Mesenchymal stem cell (in vitro differentiated cells and primary cell): Measurements from ENCODE around the gene YWHAQ.

Experiments used
- DNase-seq: peaks from one replicate; pipeline ENCODE4 v3.0.0-alpha.2; 2013
- H2AFZ ChIP-seq: one replicate; pipeline ENCODE4 v1.6.1; 2013; ENCODE audit warnings: low read depth, mild to moderate bottlenecking, control low read depth, inconsistent platforms, low read length, moderate library complexity
- H2AK5ac ChIP-seq: 2 replicates; pipeline ENCODE4 v1.6.1; 2013; ENCODE audit warnings: low read length, moderate library complexity, mild to moderate bottlenecking, inconsistent platforms; ENCODE audit not compliant: severe bottlenecking
- H2BK120ac ChIP-seq: one replicate; pipeline ENCODE4 v1.6.1; 2013; ENCODE audit warnings: low read depth, mild to moderate bottlenecking, inconsistent platforms, low read length, moderate library complexity
- H2BK12ac ChIP-seq, 2 experiments: one replicate each; pipeline ENCODE4 v1.6.1; 2013; ENCODE audit warnings: inconsistent platforms in 2 of 2, low read length in 2 of 2, mild to moderate bottlenecking in 2 of 2, moderate library complexity in 2 of 2, control low read depth in 1 of 2
- H2BK15ac ChIP-seq: one replicate; pipeline ENCODE4 v1.6.1; 2013; ENCODE audit warnings: mild to moderate bottlenecking, low read depth, inconsistent platforms; ENCODE audit not compliant: poor library complexity, severe bottlenecking
- H2BK5ac ChIP-seq: 2 replicates; pipeline ENCODE4 v1.6.1; 2013; ENCODE audit warnings: low read depth, mild to moderate bottlenecking, low read length, control low read depth, inconsistent platforms; ENCODE audit not compliant: poor library complexity, severe bottlenecking
- H3K14ac ChIP-seq, 2 experiments: one replicate each; pipeline ENCODE4 v1.6.1; 2013; ENCODE audit warnings: inconsistent platforms in 2 of 2, low read length in 2 of 2, control low read depth in 1 of 2, mild to moderate bottlenecking in 1 of 2, moderate library complexity in 1 of 2
- H3K18ac ChIP-seq, 2 experiments: one replicate each; pipeline ENCODE4 v1.6.1; 2013; ENCODE audit warnings: inconsistent platforms in 2 of 2, low read length in 2 of 2, control low read depth in 1 of 2, low read depth in 1 of 2, mild to moderate bottlenecking in 1 of 2
- H3K23ac ChIP-seq, 2 experiments: one replicate each; pipeline ENCODE4 v1.6.1; 2013; ENCODE audit warnings: inconsistent platforms in 2 of 2, low read length in 2 of 2, mild to moderate bottlenecking in 2 of 2, moderate library complexity in 2 of 2, control low read depth in 1 of 2
- H3K27ac ChIP-seq: 2 replicates; pipeline ENCODE4 v1.5.1; 2013; ENCODE audit warnings: mild to moderate bottlenecking, moderate library complexity, low read length, control low read depth, inconsistent platforms; ENCODE audit not compliant: poor library complexity, severe bottlenecking
- H3K27me3 ChIP-seq, 2 experiments: 2 replicates each; pipeline versions ENCODE4 v1.6.1 to v1.7.0; 2013; ENCODE audit warnings: low read length in 2 of 2, mild to moderate bottlenecking in 2 of 2, moderate library complexity in 2 of 2, control low read depth in 1 of 2, inconsistent platforms in 1 of 2; ENCODE audit not compliant: control insufficient read depth in 1 of 2, insufficient read depth in 1 of 2
- H3K36me3 ChIP-seq, 2 experiments: 2 replicates each; pipeline versions ENCODE4 v1.6.1 to v1.7.0; 2013; ENCODE audit warnings: low read length in 2 of 2, control low read depth in 1 of 2, inconsistent platforms in 1 of 2, low read depth in 1 of 2, mild to moderate bottlenecking in 1 of 2; ENCODE audit not compliant: insufficient read depth in 2 of 2, control insufficient read depth in 1 of 2
- H3K4ac ChIP-seq, 2 experiments: one replicate each; pipeline ENCODE4 v1.6.1; 2013; ENCODE audit warnings: inconsistent platforms in 2 of 2, low read length in 2 of 2, mild to moderate bottlenecking in 2 of 2, moderate library complexity in 2 of 2, control low read depth in 1 of 2, low read depth in 1 of 2
- H3K4me1 ChIP-seq: 2 replicates; pipeline ENCODE4 v1.6.1; 2013; ENCODE audit warnings: low read depth, low read length, control low read depth; ENCODE audit not compliant: control insufficient read depth, insufficient read depth
- H3K4me2 ChIP-seq: 2 replicates; pipeline ENCODE4 v1.6.1; 2013; ENCODE audit warnings: low read length, mild to moderate bottlenecking, inconsistent platforms; ENCODE audit not compliant: poor library complexity, severe bottlenecking
- H3K4me3 ChIP-seq, 2 experiments: 2 replicates each; pipeline versions ENCODE4 v1.5.1 to v1.7.0; 2013; ENCODE audit warnings: low read length in 2 of 2, mild to moderate bottlenecking in 2 of 2, control low read depth in 1 of 2, low read depth in 1 of 2; ENCODE audit not compliant: insufficient read depth in 1 of 2
- H3K79me1 ChIP-seq: replicated peaks from 2 replicates; pipeline ENCODE4 v1.6.1; 2013; ENCODE audit warnings: mild to moderate bottlenecking, control low read depth, low read length, inconsistent platforms; ENCODE audit not compliant: poor library complexity, severe bottlenecking
- H3K9ac ChIP-seq: 2 replicates; pipeline ENCODE4 v1.7.0; 2013; ENCODE audit warnings: mild to moderate bottlenecking, low read length, moderate library complexity
- H3K9me3 ChIP-seq: 2 replicates; pipeline ENCODE4 v1.7.0; 2013; ENCODE audit warnings: mild to moderate bottlenecking, low read length; ENCODE audit not compliant: control insufficient read depth
- H4K8ac ChIP-seq: one replicate; pipeline ENCODE4 v1.6.1; 2013; ENCODE audit warnings: inconsistent platforms, mild to moderate bottlenecking, low read length, moderate library complexity
- H4K91ac ChIP-seq: one replicate; pipeline ENCODE4 v1.6.1; 2013; ENCODE audit warnings: mild to moderate bottlenecking, low read length, inconsistent platforms
- WGBS: methylation state at CpG from one replicate; pipeline ENCODE4 v1.1.7; 2013; ENCODE audit warnings: mixed read lengths; 5-methylcytosine and 5-hydroxymethylcytosine counted together

The YWHAQ gene

GRCh38 chr2:9660154-9660553 lies 29.4 kb upstream of the YWHAQ start:
- 92% methylated on average over 15 of the region's 15 CpGs for WGBS
- Histone ChIP-seq H2BK12ac (peak overlapping the region in 1 of 2 experiments; percentile 96), H3K4me1 (peaks cover 24% of the 10 kb centered on the region), H3K18ac (peak overlapping the region in 1 of 2 experiments; percentile 18), H2AFZ (no peak overlapping the region), H3K14ac (no peak overlapping the region), H3K9me3 (no peaks in the 10 kb centered on the region), H2BK5ac (no peak overlapping the region), H2BK120ac (peak overlapping the region; percentile 24), H4K91ac (peak overlapping the region; percentile 52), H3K4me3 (no peak overlapping the region), H3K27me3 (no peaks in the 10 kb centered on the region), H3K36me3 (no peaks in the 10 kb centered on the region), H3K27ac (no peak overlapping the region), H2BK15ac (peak overlapping the region; percentile 26), H3K23ac (no peak overlapping the region), H3K79me1 (no peaks in the 10 kb centered on the region), H3K4me2 (no peak overlapping the region), H2AK5ac (peak overlapping the region; percentile 68), H3K4ac (peak overlapping the region in 1 of 2 experiments; percentile 2), H3K9ac (no peak overlapping the region), H4K8ac (peak overlapping the region; percentile 7)
- DNase-seq = no peak

- Histone ChIP-seq H3K9me3 (no peaks in the 10 kb centered on the region), H2BK5ac (no peak overlapping the region), H3K14ac (no peak overlapping the region), H3K18ac (peak overlapping the region in 1 of 2 experiments; percentile 83), H3K4ac (no peak overlapping the region), H3K79me1 (no peaks in the 10 kb centered on the region), H3K27me3 (no peaks in the 10 kb centered on the region), H3K4me1 (peaks cover 34% of the 10 kb centered on the region), H2BK12ac (peak overlapping the region in 1 of 2 experiments; percentile 15), H3K36me3 (no peaks in the 10 kb centered on the region), H2AK5ac (no peak overlapping the region), H2BK120ac (no peak overlapping the region), H3K23ac (no peak overlapping the region), H3K4me2 (no peak overlapping the region), H2AFZ (peak overlapping the region; percentile 10), H2BK15ac (no peak overlapping the region), H3K27ac (peak overlapping the region; percentile 86), H3K9ac (no peak overlapping the region), H4K91ac (no peak overlapping the region), H4K8ac (no peak overlapping the region), H3K4me3 (no peak overlapping the region)
- DNase-seq = peak; percentile 90
- WGBS = 18% methylated on average over 9 of the region's 9 CpGs
These were observed 28.2 kb upstream of the YWHAQ start for GRCh38 chr2:9658972-9659371.

- Histone ChIP-seq H3K36me3 (no peaks in the 10 kb centered on the region), H3K79me1 (no peaks in the 10 kb centered on the region)
- DNase-seq = no peak
These were observed 26.9 kb upstream of the YWHAQ start for GRCh38 chr2:9657731-9658130.

GRCh38 chr2:9657083-9657482 lies 26.3 kb upstream of the YWHAQ start:
- Histone ChIP-seq H3K4me2 (no peak overlapping the region), H2BK120ac (peak overlapping the region; percentile 96), H2BK12ac (peak overlapping the region; percentile 85 to 98), H3K79me1 (no peaks in the 10 kb centered on the region), H3K27me3 (no peaks in the 10 kb centered on the region), H2AK5ac (peak overlapping the region; percentile 100), H3K14ac (peak overlapping the region in 1 of 2 experiments; percentile 70), H3K4me1 (peaks cover 34% of the 10 kb centered on the region), H3K4ac (peak overlapping the region; percentile 36 to 94), H3K9me3 (no peaks in the 10 kb centered on the region), H3K18ac (peak overlapping the region; percentile 68 to 90), H3K23ac (peak overlapping the region in 1 of 2 experiments; percentile 59), H3K36me3 (no peaks in the 10 kb centered on the region), H3K4me3 (no peak overlapping the region), H2BK5ac (peak overlapping the region; percentile 74), H3K9ac (no peak overlapping the region), H4K8ac (peak overlapping the region; percentile 85), H3K27ac (peak overlapping the region; percentile 77), H2BK15ac (peak overlapping the region; percentile 66), H4K91ac (peak overlapping the region; percentile 12), H2AFZ (no peak overlapping the region)
- 42% methylated on average over 6 of the region's 6 CpGs for WGBS
- DNase-seq = peak; percentile 70

More at GRCh38 chr2:9657731-9658130, 26.9 kb upstream of the YWHAQ start:
- H2BK5ac ChIP-seq = no peak overlapping the region
- H3K23ac ChIP-seq = no peak overlapping the region
- H3K9me3 ChIP-seq = no peaks in the 10 kb centered on the region
- H2AK5ac ChIP-seq = peak overlapping the region; percentile 31
- peak overlapping the region; percentile 34 to 82 for H2BK12ac ChIP-seq
- no peak overlapping the region for H3K4me3 ChIP-seq
- no peak overlapping the region for H3K4me2 ChIP-seq
- no peak overlapping the region for H2BK120ac ChIP-seq
- peak overlapping the region; percentile 19 for H4K91ac ChIP-seq
- H2AFZ ChIP-seq = no peak overlapping the region
- peaks cover 34% of the 10 kb centered on the region for H3K4me1 ChIP-seq
- H3K14ac ChIP-seq = peak overlapping the region in 1 of 2 experiments; percentile 44
- peak overlapping the region; percentile 10 for H4K8ac ChIP-seq
- no peak overlapping the region for H3K9ac ChIP-seq
- no peak overlapping the region for H2BK15ac ChIP-seq
- H3K27ac ChIP-seq = peak overlapping the region; percentile 77
- peak overlapping the region; percentile 41 to 54 for H3K4ac ChIP-seq
- H3K18ac ChIP-seq = peak overlapping the region; percentile 73 to 89
- no peaks in the 10 kb centered on the region for H3K27me3 ChIP-seq
- WGBS = 82% methylated on average over 6 of the region's 6 CpGs
